Fibroblast of lung (primary cell): ENCODE data around the gene TNNT3. TPM values are rescaled to one million over a fixed set of nuclear protein-coding genes. Genes with fewer than 3 reads are reported as not detected.

Experiments used
- DNase-seq, 2 donors: peaks; one replicate each; pipeline versions ENCODE4 v3.0.0 to v3.0.0-alpha.2; 2010; ENCODE audit warnings: low read depth in 2 of 2
- H2AFZ ChIP-seq: 2 replicates; pipeline ENCODE4 v1.5.1; 2012; ENCODE audit warnings: low read length, control low read depth, inconsistent platforms
- H3K27ac ChIP-seq: 2 replicates; pipeline ENCODE4 v1.5.1; 2011; ENCODE audit warnings: low read length, control low read depth; ENCODE audit not compliant: insufficient read depth
- H3K27me3 ChIP-seq: 2 replicates; pipeline ENCODE4 v1.5.1; 2011; ENCODE audit warnings: mild to moderate bottlenecking, low read length; ENCODE audit not compliant: control insufficient read depth, insufficient read depth
- H3K36me3 ChIP-seq: 2 replicates; pipeline ENCODE4 v1.5.1; 2011; ENCODE audit warnings: low read length; ENCODE audit not compliant: control insufficient read depth, insufficient read depth
- H3K4me1 ChIP-seq: 2 replicates; pipeline ENCODE4 v1.5.1; 2011; ENCODE audit warnings: low read length; ENCODE audit not compliant: control insufficient read depth, insufficient read depth; ENCODE audit errors: extremely low read depth
- H3K4me2 ChIP-seq: 2 replicates; pipeline ENCODE4 v1.5.1; 2011; ENCODE audit warnings: low read length, control low read depth; ENCODE audit not compliant: insufficient read depth; ENCODE audit errors: extremely low read depth
- H3K4me3 ChIP-seq, 4 experiments: fragments of 200-600 bp in 1 of 4; sonication (generic) in 1 of 4; replicated peaks in 1 of 4; 2 replicates each; pipeline ENCODE4 v1.5.1; 2011 to 2016; ENCODE audit warnings: low read length in 4 of 4, low read depth in 3 of 4, mild to moderate bottlenecking in 3 of 4, control low read depth in 2 of 4, inconsistent platforms in 1 of 4, mixed read lengths in 1 of 4; ENCODE audit not compliant: insufficient read depth in 1 of 4; ENCODE audit errors: control extremely low read depth in 1 of 4
- H3K79me2 ChIP-seq: 2 replicates; pipeline ENCODE4 v1.5.1; 2012; ENCODE audit warnings: mild to moderate bottlenecking, low read length, inconsistent platforms; ENCODE audit not compliant: control insufficient read depth, insufficient read depth
- H3K9ac ChIP-seq: 2 replicates; pipeline ENCODE4 v1.5.1; 2011; ENCODE audit warnings: mild to moderate bottlenecking, low read length, control low read depth; ENCODE audit not compliant: insufficient read depth
- H3K9me3 ChIP-seq: 2 replicates; pipeline ENCODE4 v1.5.1; 2012; ENCODE audit warnings: low read depth, low read length; ENCODE audit not compliant: control insufficient read depth, insufficient read depth
- H4K20me1 ChIP-seq: 2 replicates; pipeline ENCODE4 v1.5.1; 2011; ENCODE audit warnings: low read length; ENCODE audit not compliant: control insufficient read depth, insufficient read depth; ENCODE audit errors: extremely low read depth
- EZH2 ChIP-seq: IDR thresholded peaks from 2 replicates; pipeline ENCODE4 v1.5.1; 2012; ENCODE audit warnings: low read length, control low read depth, mild to moderate bottlenecking; ENCODE audit errors: missing control alignments
- polyA plus RNA-seq, 2 donors: library from polyadenylated mRNA; depleted of rRNA in 1 of 2; stranded (reverse) in 1 of 2; unstranded in 1 of 2; fragments of >200 nt; gene quantifications; 2 replicates each; pipeline ENCODE4 v1.2.1, GENCODE V29; 2011 to 2012; ENCODE audit warnings: missing spikeins in 1 of 2
- total RNA-seq: library from RNA; depleted of rRNA; stranded (reverse); fragments of >200 nt; gene quantifications from 2 replicates; pipeline ENCODE4 v1.2.1, GENCODE V29; 2014
- TF ChIP-seq, protein P1 (sequence below), 2 donors: IDR thresholded peaks in 1 of 2; conservative IDR thresholded peaks in 1 of 2; 1 replicate in 1 of 2; 2 replicates in 1 of 2; pipeline ENCODE4 v1.5.1; 2011 to 2012; ENCODE audit warnings: low read length in 2 of 2, control low read depth in 1 of 2, inconsistent platforms in 1 of 2, low read depth in 1 of 2, mild to moderate bottlenecking in 1 of 2

TNNT3 gene
- total and polyA plus RNA-seq, 2 donors (not counting 1 experiment from before 2014, with no cell fraction given) = not detected

DNA sequence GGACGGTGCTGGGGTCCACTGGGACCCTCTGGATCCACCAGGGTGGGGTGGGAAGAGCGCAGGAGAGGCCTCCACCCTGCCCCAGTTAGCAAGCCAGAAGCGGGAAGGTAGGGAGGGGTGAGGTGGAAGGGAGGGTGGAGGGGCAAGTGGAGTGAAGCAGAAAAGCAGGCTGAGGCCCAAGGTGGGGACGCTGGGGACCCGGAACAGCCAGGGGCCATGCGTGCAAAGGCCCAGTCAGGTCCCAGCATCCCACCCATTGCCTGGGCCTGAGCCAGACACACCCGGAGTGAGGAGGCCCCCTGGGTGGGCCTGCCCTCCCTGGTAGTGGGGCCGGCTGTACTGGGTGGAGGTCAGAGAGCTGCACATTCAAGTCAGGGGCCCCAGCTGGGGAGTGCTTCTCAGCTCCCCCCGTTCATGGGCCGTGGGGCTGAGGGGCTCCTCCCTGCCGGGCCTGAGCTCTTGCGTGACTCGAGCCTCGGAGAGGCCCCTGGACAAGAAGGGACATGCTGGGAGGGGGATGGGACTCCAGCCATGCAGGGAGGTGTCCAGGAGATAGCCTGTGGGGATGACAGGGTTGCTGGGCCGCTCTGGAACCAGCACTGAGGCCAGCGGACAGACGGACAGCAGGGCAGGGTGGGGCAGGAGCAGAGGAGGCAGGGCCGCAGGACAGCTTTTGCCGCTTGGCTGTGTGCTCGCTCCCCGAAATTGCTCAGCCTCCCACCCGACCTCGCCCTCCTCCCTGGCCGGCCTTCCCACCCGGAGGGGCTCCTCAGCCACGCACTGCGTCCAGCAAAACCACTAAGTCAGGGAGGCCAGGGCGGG lies 7.7 kb downstream of the TNNT3 start:
- DNase-seq = no peak
- no peaks in the 10 kb centered on the region for H4K20me1 ChIP-seq
- TF ChIP-seq, protein P1, sequence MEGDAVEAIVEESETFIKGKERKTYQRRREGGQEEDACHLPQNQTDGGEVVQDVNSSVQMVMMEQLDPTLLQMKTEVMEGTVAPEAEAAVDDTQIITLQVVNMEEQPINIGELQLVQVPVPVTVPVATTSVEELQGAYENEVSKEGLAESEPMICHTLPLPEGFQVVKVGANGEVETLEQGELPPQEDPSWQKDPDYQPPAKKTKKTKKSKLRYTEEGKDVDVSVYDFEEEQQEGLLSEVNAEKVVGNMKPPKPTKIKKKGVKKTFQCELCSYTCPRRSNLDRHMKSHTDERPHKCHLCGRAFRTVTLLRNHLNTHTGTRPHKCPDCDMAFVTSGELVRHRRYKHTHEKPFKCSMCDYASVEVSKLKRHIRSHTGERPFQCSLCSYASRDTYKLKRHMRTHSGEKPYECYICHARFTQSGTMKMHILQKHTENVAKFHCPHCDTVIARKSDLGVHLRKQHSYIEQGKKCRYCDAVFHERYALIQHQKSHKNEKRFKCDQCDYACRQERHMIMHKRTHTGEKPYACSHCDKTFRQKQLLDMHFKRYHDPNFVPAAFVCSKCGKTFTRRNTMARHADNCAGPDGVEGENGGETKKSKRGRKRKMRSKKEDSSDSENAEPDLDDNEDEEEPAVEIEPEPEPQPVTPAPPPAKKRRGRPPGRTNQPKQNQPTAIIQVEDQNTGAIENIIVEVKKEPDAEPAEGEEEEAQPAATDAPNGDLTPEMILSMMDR (conservative IDR thresholded peaks at IDR 0.05 in 1 of 2, IDR thresholded peaks at IDR 0.05 in 1 of 2; ENCODE audit: low read depth in 1 of 2, low read length in 2 of 2) = no peak
- TF ChIP-seq EZH2 = no peak
- H3K4me2 ChIP-seq = no peak overlapping the region
- H3K4me1 ChIP-seq = no peaks in the 10 kb centered on the region
- no peaks in the 10 kb centered on the region for H3K36me3 ChIP-seq
- H2AFZ ChIP-seq = no peak overlapping the region
- H3K9ac ChIP-seq = no peak overlapping the region
- H3K27ac ChIP-seq = no peak overlapping the region
- H3K27me3 ChIP-seq = no peaks in the 10 kb centered on the region
- H3K9me3 ChIP-seq = no peaks in the 10 kb centered on the region
- H3K4me3 ChIP-seq = no peak overlapping the region
- no peaks in the 10 kb centered on the region for H3K79me2 ChIP-seq

DNA sequence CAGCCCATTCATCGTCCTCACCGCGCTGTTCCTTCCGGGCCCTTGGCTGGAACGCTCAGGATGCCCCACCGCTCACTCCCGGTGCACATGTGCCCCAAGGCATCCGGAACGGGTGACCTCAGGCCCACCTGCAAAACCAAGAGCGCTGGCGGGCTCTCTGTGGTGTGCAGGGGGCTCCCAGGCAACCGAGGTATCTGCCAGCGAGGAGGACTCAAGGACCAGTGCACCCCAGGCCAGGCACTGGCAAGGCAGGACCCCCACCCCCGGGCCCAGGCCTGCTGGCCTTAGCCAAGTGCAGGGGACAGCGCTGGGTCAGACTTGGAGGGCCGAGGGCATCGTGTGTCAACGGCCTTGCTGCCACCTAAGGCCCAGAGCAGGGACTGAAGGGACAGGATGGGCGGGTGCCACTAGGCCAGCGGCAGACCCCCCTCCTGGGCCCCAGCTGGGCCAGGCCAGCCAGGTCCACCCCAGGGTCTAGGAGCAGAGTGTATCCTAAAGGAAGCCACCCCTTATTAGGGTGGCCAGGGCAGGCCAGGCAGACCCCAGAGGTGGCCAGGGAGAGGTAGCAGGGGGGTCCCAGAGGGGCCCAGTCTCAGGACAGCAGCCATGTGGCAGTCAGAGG lies 8.5 kb downstream of the TNNT3 start:
- H3K4me3 ChIP-seq = no peak overlapping the region
- no peak overlapping the region for H3K27ac ChIP-seq
- DNase-seq = no peak
- TF ChIP-seq EZH2 = no peak
- TF ChIP-seq, protein P1 (conservative IDR thresholded peaks at IDR 0.05 in 1 of 2, IDR thresholded peaks at IDR 0.05 in 1 of 2; ENCODE audit: low read depth in 1 of 2, low read length in 2 of 2) = no peak
- no peak overlapping the region for H3K9ac ChIP-seq
- H3K79me2 ChIP-seq = no peaks in the 10 kb centered on the region
- no peaks in the 10 kb centered on the region for H3K4me1 ChIP-seq
- H3K27me3 ChIP-seq = no peaks in the 10 kb centered on the region
- no peaks in the 10 kb centered on the region for H3K9me3 ChIP-seq
- no peaks in the 10 kb centered on the region for H4K20me1 ChIP-seq
- H3K36me3 ChIP-seq = no peaks in the 10 kb centered on the region
- no peak overlapping the region for H3K4me2 ChIP-seq
- H2AFZ ChIP-seq = no peak overlapping the region

DNA sequence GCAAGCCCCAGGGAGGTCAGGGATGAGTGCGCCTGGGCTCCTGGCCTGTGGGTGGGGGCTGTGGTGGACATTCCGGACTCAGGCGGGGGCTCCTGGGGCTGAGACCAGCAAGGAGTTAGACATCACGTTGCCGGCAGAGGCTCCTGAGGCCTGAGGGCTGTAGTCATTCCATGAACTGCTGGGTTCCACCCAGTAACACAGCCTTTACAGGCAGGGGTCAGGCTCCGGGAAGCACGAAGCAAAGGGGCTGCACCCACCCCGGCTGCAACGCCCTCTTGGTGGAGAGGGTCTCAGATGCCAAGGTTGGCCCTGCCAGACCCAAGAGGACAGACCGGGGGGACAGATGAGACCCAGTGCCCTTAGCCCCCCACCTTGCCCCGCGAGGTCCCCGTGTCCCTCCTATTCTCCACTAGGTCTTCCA lies 9.0 kb downstream of the TNNT3 start:
- H3K9me3 ChIP-seq = no peaks in the 10 kb centered on the region
- H3K27ac ChIP-seq = no peak overlapping the region
- H3K4me2 ChIP-seq = no peak overlapping the region
- no peak for DNase-seq
- no peaks in the 10 kb centered on the region for H3K36me3 ChIP-seq
- H3K4me3 ChIP-seq = no peak overlapping the region
- no peak for TF ChIP-seq EZH2
- TF ChIP-seq, protein P1 (conservative IDR thresholded peaks at IDR 0.05 in 1 of 2, IDR thresholded peaks at IDR 0.05 in 1 of 2; ENCODE audit: low read depth in 1 of 2, low read length in 2 of 2) = no peak
- H3K4me1 ChIP-seq = no peaks in the 10 kb centered on the region
- no peak overlapping the region for H2AFZ ChIP-seq
- no peaks in the 10 kb centered on the region for H4K20me1 ChIP-seq
- H3K27me3 ChIP-seq = no peaks in the 10 kb centered on the region
- H3K9ac ChIP-seq = no peak overlapping the region
- no peaks in the 10 kb centered on the region for H3K79me2 ChIP-seq
